ENCODE results near the gene PTPRG. TPM values are rescaled to one million over a fixed set of nuclear protein-coding genes. Genes with fewer than 3 reads are reported as not detected.
"Not testable (repeated sequence)": the region's sequence is repeated elsewhere in the genome, so short reads cannot be mapped to it uniquely, and the experiment has no call there.

PTPRG gene
- total and polyA plus RNA-seq, 4 donors, result 3.6 to 35.6 (median 8.1) TPM

GRCh38 chr3:61715886-61716527 is 154.6 kb downstream of the PTPRG start:
- H3K9ac ChIP-seq (ENCODE audit: low read depth in 1 of 2, low read length in 2 of 2), result no peak overlapping the region
- DNase-seq (ENCODE audit: low spot score), result no peak
- no peaks in the 10 kb centered on the region for H3K27me3 ChIP-seq (ENCODE audit: control insufficient read depth in 4 of 4, insufficient read depth in 4 of 4, low read length in 3 of 4)
- H3K9me3 ChIP-seq (ENCODE audit: control insufficient read depth in 4 of 4, low read length in 3 of 4), result no peaks in the 10 kb centered on the region
- TF ChIP-seq, protein P1, sequence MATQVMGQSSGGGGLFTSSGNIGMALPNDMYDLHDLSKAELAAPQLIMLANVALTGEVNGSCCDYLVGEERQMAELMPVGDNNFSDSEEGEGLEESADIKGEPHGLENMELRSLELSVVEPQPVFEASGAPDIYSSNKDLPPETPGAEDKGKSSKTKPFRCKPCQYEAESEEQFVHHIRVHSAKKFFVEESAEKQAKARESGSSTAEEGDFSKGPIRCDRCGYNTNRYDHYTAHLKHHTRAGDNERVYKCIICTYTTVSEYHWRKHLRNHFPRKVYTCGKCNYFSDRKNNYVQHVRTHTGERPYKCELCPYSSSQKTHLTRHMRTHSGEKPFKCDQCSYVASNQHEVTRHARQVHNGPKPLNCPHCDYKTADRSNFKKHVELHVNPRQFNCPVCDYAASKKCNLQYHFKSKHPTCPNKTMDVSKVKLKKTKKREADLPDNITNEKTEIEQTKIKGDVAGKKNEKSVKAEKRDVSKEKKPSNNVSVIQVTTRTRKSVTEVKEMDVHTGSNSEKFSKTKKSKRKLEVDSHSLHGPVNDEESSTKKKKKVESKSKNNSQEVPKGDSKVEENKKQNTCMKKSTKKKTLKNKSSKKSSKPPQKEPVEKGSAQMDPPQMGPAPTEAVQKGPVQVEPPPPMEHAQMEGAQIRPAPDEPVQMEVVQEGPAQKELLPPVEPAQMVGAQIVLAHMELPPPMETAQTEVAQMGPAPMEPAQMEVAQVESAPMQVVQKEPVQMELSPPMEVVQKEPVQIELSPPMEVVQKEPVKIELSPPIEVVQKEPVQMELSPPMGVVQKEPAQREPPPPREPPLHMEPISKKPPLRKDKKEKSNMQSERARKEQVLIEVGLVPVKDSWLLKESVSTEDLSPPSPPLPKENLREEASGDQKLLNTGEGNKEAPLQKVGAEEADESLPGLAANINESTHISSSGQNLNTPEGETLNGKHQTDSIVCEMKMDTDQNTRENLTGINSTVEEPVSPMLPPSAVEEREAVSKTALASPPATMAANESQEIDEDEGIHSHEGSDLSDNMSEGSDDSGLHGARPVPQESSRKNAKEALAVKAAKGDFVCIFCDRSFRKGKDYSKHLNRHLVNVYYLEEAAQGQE (IDR thresholded peaks at IDR 0.05), result no peak
- TF ChIP-seq MAX (IDR thresholded peaks at IDR 0.05) (no peak), SP1 (IDR thresholded peaks at IDR 0.05) (no peak), YY1 (IDR thresholded peaks at IDR 0.05) (no peak), TAF1 (conservative IDR thresholded peaks at IDR 0.05) (no peak), FOXA1 (IDR thresholded peaks at IDR 0.05) (no peak), RXRA (IDR thresholded peaks at IDR 0.05) (no peak), NR2F2 (IDR thresholded peaks at IDR 0.05) (no peak), RAD21 (IDR thresholded peaks at IDR 0.05) (no peak), GABPA (IDR thresholded peaks at IDR 0.05 in 1 of 2, conservative IDR thresholded peaks at IDR 0.05 in 1 of 2) (no peak), JUND (IDR thresholded peaks at IDR 0.05) (no peak), ATF3 (IDR thresholded peaks at IDR 0.05) (no peak)
- TF ChIP-seq, protein P2, sequence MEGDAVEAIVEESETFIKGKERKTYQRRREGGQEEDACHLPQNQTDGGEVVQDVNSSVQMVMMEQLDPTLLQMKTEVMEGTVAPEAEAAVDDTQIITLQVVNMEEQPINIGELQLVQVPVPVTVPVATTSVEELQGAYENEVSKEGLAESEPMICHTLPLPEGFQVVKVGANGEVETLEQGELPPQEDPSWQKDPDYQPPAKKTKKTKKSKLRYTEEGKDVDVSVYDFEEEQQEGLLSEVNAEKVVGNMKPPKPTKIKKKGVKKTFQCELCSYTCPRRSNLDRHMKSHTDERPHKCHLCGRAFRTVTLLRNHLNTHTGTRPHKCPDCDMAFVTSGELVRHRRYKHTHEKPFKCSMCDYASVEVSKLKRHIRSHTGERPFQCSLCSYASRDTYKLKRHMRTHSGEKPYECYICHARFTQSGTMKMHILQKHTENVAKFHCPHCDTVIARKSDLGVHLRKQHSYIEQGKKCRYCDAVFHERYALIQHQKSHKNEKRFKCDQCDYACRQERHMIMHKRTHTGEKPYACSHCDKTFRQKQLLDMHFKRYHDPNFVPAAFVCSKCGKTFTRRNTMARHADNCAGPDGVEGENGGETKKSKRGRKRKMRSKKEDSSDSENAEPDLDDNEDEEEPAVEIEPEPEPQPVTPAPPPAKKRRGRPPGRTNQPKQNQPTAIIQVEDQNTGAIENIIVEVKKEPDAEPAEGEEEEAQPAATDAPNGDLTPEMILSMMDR (IDR thresholded peaks at IDR 0.05; ENCODE audit: low read depth, low read length, missing input control), result no peak
- WGBS, result 89% methylated on average over 4 of the region's 4 CpGs
- no peak overlapping the region for H3K4me3 ChIP-seq (ENCODE audit: low read depth in 1 of 3, low read length in 3 of 3)
- no peak overlapping the region for H3K27ac ChIP-seq (ENCODE audit: low read depth in 1 of 2, low read length in 2 of 2)
- no peaks in the 10 kb centered on the region for H3K36me3 ChIP-seq (ENCODE audit: control insufficient read depth in 4 of 4, insufficient read depth in 3 of 4, low read depth in 1 of 4, low read length in 3 of 4)
- H3K4me1 ChIP-seq (ENCODE audit: control insufficient read depth in 4 of 4, insufficient read depth in 4 of 4, low read length in 3 of 4), result peaks cover 0 to 3% (median 1%) of the 10 kb centered on the region in 4 donors

- not testable (repeated sequence) for H3K4me1 ChIP-seq (ENCODE audit: control insufficient read depth in 4 of 4, insufficient read depth in 4 of 4, low read length in 3 of 4); DNase-seq (ENCODE audit: low spot score); H3K4me3 ChIP-seq (ENCODE audit: low read depth in 1 of 3, low read length in 3 of 3); H3K9me3 ChIP-seq (ENCODE audit: control insufficient read depth in 4 of 4, low read length in 3 of 4); H3K36me3 ChIP-seq (ENCODE audit: control insufficient read depth in 4 of 4, insufficient read depth in 3 of 4, low read depth in 1 of 4, low read length in 3 of 4); H3K27ac ChIP-seq (ENCODE audit: low read depth in 1 of 2, low read length in 2 of 2); H3K9ac ChIP-seq (ENCODE audit: low read depth in 1 of 2, low read length in 2 of 2); H3K27me3 ChIP-seq (ENCODE audit: control insufficient read depth in 4 of 4, insufficient read depth in 4 of 4, low read length in 3 of 4)
- whole genome bisulfite sequencing, result 88% methylated on average over 8 of the region's 8 CpGs
Measured at GRCh38 chr3:61716693-61717092, 155.3 kb downstream of the PTPRG start.

All from liver (tissue), 9 donors.